ENCODE measurements around the gene THOC2. TPM values are rescaled to one million over a fixed set of nuclear protein-coding genes. Genes with fewer than 3 reads are reported as not detected.
A peak's percentile ranks its signal among the peaks of the same experiment; 100 is the strongest.

The THOC2 gene
- total and polyA plus RNA-seq, 9 of the 15 experiments (the other 6 are each of a cell fraction or from before 2014, with no cell fraction given) = 131 to 234 (median 192) TPM

DNA sequence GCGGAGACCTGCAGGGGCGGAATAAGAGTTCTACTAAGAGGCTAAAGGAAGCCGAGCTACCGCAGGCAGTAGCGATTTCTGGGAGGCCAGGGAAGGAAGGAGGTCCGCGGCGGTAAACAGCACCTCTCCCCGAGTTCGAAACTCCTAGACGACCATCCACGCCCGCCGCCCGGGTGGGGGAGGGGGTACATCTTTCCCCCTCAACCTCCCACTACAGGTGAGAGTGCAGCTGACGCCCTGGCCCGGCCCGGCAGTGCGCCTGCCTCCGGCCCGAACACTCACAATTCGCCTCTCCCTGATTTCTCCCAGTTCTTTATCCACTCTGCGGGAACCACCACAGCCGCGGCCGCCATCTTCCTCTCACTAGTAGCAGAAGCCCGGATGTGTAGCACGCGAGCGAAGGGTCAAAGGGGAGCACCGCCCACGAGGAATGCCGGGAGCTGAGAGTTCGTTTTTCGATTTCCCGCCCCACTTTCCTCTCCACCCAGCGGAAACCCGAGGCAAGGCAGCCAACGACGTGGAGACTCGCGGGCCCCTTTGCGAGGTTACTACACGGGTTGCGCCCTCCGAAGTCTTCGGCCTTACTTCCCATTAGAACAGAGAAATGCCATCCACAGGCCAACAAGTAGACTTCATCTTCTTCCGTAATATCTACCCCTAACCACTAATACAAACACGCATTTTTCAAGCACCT, at the start of gene THOC2 (continued):
- TF ChIP-seq THRB (CRISPR knock-in tag; conservative IDR thresholded peaks at IDR 0.05) (no peak), ZC3H11A (IDR thresholded peaks at IDR 0.05; ENCODE audit: low read depth, low read length) (no peak), POLR2G (IDR thresholded peaks at IDR 0.05; ENCODE audit: low read depth, low read length) (peak; percentile 91), MLLT1 (IDR thresholded peaks at IDR 0.05) (no peak), NFYB (IDR thresholded peaks at IDR 0.05; ENCODE audit: extremely low read depth, insufficient read length) (no peak), ZNF696 (CRISPR knock-in tag; conservative IDR thresholded peaks at IDR 0.05) (no peak), CBX1 (IDR thresholded peaks at IDR 0.05; ENCODE audit: low read depth) (no peak), ZFP30 (CRISPR knock-in tag; IDR thresholded peaks at IDR 0.05; ENCODE audit: borderline replicate concordance) (no peak), RB1 (IDR thresholded peaks at IDR 0.05; ENCODE audit: low read depth) (no peak; the same call in 1 of the 2 replicates), SNRNP70 (optimal IDR thresholded peaks at IDR 0.05; ENCODE audit: low read depth, low read length) (no peak), POLR2AphosphoS2 (IDR thresholded peaks at IDR 0.05; ENCODE audit: low read length) (no peak)
- TF ChIP-seq, protein P1, sequence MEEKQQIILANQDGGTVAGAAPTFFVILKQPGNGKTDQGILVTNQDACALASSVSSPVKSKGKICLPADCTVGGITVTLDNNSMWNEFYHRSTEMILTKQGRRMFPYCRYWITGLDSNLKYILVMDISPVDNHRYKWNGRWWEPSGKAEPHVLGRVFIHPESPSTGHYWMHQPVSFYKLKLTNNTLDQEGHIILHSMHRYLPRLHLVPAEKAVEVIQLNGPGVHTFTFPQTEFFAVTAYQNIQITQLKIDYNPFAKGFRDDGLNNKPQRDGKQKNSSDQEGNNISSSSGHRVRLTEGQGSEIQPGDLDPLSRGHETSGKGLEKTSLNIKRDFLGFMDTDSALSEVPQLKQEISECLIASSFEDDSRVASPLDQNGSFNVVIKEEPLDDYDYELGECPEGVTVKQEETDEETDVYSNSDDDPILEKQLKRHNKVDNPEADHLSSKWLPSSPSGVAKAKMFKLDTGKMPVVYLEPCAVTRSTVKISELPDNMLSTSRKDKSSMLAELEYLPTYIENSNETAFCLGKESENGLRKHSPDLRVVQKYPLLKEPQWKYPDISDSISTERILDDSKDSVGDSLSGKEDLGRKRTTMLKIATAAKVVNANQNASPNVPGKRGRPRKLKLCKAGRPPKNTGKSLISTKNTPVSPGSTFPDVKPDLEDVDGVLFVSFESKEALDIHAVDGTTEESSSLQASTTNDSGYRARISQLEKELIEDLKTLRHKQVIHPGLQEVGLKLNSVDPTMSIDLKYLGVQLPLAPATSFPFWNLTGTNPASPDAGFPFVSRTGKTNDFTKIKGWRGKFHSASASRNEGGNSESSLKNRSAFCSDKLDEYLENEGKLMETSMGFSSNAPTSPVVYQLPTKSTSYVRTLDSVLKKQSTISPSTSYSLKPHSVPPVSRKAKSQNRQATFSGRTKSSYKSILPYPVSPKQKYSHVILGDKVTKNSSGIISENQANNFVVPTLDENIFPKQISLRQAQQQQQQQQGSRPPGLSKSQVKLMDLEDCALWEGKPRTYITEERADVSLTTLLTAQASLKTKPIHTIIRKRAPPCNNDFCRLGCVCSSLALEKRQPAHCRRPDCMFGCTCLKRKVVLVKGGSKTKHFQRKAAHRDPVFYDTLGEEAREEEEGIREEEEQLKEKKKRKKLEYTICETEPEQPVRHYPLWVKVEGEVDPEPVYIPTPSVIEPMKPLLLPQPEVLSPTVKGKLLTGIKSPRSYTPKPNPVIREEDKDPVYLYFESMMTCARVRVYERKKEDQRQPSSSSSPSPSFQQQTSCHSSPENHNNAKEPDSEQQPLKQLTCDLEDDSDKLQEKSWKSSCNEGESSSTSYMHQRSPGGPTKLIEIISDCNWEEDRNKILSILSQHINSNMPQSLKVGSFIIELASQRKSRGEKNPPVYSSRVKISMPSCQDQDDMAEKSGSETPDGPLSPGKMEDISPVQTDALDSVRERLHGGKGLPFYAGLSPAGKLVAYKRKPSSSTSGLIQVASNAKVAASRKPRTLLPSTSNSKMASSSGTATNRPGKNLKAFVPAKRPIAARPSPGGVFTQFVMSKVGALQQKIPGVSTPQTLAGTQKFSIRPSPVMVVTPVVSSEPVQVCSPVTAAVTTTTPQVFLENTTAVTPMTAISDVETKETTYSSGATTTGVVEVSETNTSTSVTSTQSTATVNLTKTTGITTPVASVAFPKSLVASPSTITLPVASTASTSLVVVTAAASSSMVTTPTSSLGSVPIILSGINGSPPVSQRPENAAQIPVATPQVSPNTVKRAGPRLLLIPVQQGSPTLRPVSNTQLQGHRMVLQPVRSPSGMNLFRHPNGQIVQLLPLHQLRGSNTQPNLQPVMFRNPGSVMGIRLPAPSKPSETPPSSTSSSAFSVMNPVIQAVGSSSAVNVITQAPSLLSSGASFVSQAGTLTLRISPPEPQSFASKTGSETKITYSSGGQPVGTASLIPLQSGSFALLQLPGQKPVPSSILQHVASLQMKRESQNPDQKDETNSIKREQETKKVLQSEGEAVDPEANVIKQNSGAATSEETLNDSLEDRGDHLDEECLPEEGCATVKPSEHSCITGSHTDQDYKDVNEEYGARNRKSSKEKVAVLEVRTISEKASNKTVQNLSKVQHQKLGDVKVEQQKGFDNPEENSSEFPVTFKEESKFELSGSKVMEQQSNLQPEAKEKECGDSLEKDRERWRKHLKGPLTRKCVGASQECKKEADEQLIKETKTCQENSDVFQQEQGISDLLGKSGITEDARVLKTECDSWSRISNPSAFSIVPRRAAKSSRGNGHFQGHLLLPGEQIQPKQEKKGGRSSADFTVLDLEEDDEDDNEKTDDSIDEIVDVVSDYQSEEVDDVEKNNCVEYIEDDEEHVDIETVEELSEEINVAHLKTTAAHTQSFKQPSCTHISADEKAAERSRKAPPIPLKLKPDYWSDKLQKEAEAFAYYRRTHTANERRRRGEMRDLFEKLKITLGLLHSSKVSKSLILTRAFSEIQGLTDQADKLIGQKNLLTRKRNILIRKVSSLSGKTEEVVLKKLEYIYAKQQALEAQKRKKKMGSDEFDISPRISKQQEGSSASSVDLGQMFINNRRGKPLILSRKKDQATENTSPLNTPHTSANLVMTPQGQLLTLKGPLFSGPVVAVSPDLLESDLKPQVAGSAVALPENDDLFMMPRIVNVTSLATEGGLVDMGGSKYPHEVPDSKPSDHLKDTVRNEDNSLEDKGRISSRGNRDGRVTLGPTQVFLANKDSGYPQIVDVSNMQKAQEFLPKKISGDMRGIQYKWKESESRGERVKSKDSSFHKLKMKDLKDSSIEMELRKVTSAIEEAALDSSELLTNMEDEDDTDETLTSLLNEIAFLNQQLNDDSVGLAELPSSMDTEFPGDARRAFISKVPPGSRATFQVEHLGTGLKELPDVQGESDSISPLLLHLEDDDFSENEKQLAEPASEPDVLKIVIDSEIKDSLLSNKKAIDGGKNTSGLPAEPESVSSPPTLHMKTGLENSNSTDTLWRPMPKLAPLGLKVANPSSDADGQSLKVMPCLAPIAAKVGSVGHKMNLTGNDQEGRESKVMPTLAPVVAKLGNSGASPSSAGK (IDR thresholded peaks at IDR 0.05) = peak; percentile 86
- TF ChIP-seq, protein P2, sequence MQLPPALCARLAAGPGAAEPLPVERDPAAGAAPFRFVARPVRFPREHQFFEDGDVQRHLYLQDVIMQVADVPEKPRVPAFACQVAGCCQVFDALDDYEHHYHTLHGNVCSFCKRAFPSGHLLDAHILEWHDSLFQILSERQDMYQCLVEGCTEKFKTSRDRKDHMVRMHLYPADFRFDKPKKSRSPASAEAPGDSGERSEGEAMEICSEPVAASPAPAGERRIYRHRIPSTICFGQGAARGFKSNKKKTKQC (CRISPR knock-in tag; IDR thresholded peaks at IDR 0.05) = no peak
